Measurements from ENCODE around the gene PTPN3. TPM values are rescaled to one million over a fixed set of nuclear protein-coding genes. Genes with fewer than 3 reads are reported as not detected.

Gene PTPN3
- polyA plus RNA-seq, 1 of the 3 experiments (the other 2 are of a cell fraction), result 7.5 TPM

GRCh38 chr9:109488351-109488750 lies 9.8 kb downstream of the PTPN3 start:
- Histone ChIP-seq H3K4me3 (ENCODE audit: low read depth in 2 of 2, low read length in 1 of 2) (no peak overlapping the region), H3K27ac (ENCODE audit: low read depth in 2 of 2, low read length in 1 of 2) (no peak overlapping the region), H4K20me1 (ENCODE audit: insufficient read depth) (peaks cover 21% of the 10 kb centered on the region; the same call in 1 of the 2 replicates), H3K9ac (no peak overlapping the region), H2AFZ (ENCODE audit: low read depth) (no peak overlapping the region), H3K4me1 (ENCODE audit: control insufficient read depth in 1 of 2, insufficient read depth in 2 of 2, low read depth in 1 of 2, low read length in 1 of 2) (peaks cover 0 to 2% of the 10 kb centered on the region in 2 experiments; a peak in 1 of 4 replicates), H3K36me3 (replicated peaks in 1 of 2; ENCODE audit: control insufficient read depth in 1 of 2, insufficient read depth in 2 of 2, low read length in 1 of 2) (no peaks in the 10 kb centered on the region), H3K9me2 (no peaks in the 10 kb centered on the region), H3K27me3 (ENCODE audit: insufficient read depth) (no peaks in the 10 kb centered on the region), H3K9me3 (no peaks in the 10 kb centered on the region), H3F3A (replicated peaks; ENCODE audit: insufficient read depth) (no peaks in the 10 kb centered on the region), H3K4me2 (no peak overlapping the region), H3K79me2 (ENCODE audit: insufficient read depth) (peaks cover 48% of the 10 kb centered on the region; the same call in 1 of the 2 replicates)
- DNase-seq, result no peak
- CTCF ChIA-PET, result interaction anchor here (1.1 to 1.4 kb wide), 2 partner anchors 15 to 48 kb away, joined by 3 to 4 read pairs; no protein-coding TSS in a partner anchor
- 95% methylated on average over 4 of the region's 4 CpGs for WGBS (ENCODE audit: low lambda C conversion rate)
- POLR2A ChIA-PET, result no interaction called here
- no peak for TF ChIP-seq POLR2AphosphoS5 (IDR thresholded peaks at IDR 0.05; ENCODE audit: low read depth, low read length)
- no peak for TF ChIP-seq JUND (IDR thresholded peaks at IDR 0.05)
- no peak for TF ChIP-seq GATA2 (CRISPR knock-in tag; IDR thresholded peaks at IDR 0.05)

GRCh38 chr9:109487247-109487646 lies 10.9 kb downstream of the PTPN3 start:
- no peak for DNase-seq
- Histone ChIP-seq H3K4me2 (no peak overlapping the region), H3F3A (replicated peaks; ENCODE audit: insufficient read depth) (peaks cover 1% of the 10 kb centered on the region), H3K9me2 (no peaks in the 10 kb centered on the region), H2AFZ (ENCODE audit: low read depth) (no peak overlapping the region), H3K79me2 (ENCODE audit: insufficient read depth) (peaks cover 37% of the 10 kb centered on the region; the same call in 1 of the 2 replicates), H3K9ac (no peak overlapping the region), H3K4me1 (ENCODE audit: control insufficient read depth in 1 of 2, insufficient read depth in 2 of 2, low read depth in 1 of 2, low read length in 1 of 2) (peaks cover 2 to 6% of the 10 kb centered on the region in 2 experiments; a peak in 1 of 4 replicates), H3K36me3 (replicated peaks in 1 of 2; ENCODE audit: control insufficient read depth in 1 of 2, insufficient read depth in 2 of 2, low read length in 1 of 2) (no peaks in the 10 kb centered on the region), H3K9me3 (no peaks in the 10 kb centered on the region), H3K4me3 (ENCODE audit: low read depth in 2 of 2, low read length in 1 of 2) (no peak overlapping the region), H4K20me1 (ENCODE audit: insufficient read depth) (peaks cover 27% of the 10 kb centered on the region; the same call in 1 of the 2 replicates), H3K27me3 (ENCODE audit: insufficient read depth) (no peaks in the 10 kb centered on the region), H3K27ac (ENCODE audit: low read depth in 2 of 2, low read length in 1 of 2) (no peak overlapping the region)
- no peak for TF ChIP-seq MAX (IDR thresholded peaks at IDR 0.05; ENCODE audit: low read depth)
- no peak for TF ChIP-seq CTCF (IDR thresholded peaks at IDR 0.05)
- no peak for TF ChIP-seq RAD21 (IDR thresholded peaks at IDR 0.05; ENCODE audit: low read length)
- TF ChIP-seq NRF1 (IDR thresholded peaks at IDR 0.05; ENCODE audit: low read depth, low read length), result no peak
- TF ChIP-seq MXI1 (IDR thresholded peaks at IDR 0.05; ENCODE audit: low read depth, low read length), result no peak
- TF ChIP-seq GABPA (IDR thresholded peaks at IDR 0.05; ENCODE audit: low read depth), result no peak
- no peak for TF ChIP-seq RFX5 (IDR thresholded peaks at IDR 0.05; ENCODE audit: low read length)
- TF ChIP-seq GATA2 (CRISPR knock-in tag; IDR thresholded peaks at IDR 0.05), result no peak
- no peak for TF ChIP-seq REST (IDR thresholded peaks at IDR 0.05; ENCODE audit: low read depth, low read length)
- TF ChIP-seq SIN3A (IDR thresholded peaks at IDR 0.05; ENCODE audit: borderline replicate concordance, low read depth, low read length), result no peak
- no peak for TF ChIP-seq FOXM1 (IDR thresholded peaks at IDR 0.05; ENCODE audit: low read depth)
- ChIA-PET CTCF (interaction anchor here (1.4 kb wide), 1 partner anchor 17 kb away, joined by 4 read pairs; no protein-coding TSS in a partner anchor), POLR2A (no interaction called here)
- 76% methylated on average over 7 of the region's 7 CpGs for WGBS (ENCODE audit: low lambda C conversion rate)
